ENCODE measurements around the gene PCDH19.
"Not testable (repeated sequence)": the region's sequence is repeated elsewhere in the genome, so short reads cannot be mapped to it uniquely, and the experiment has no call there.

The PCDH19 gene

DNA sequence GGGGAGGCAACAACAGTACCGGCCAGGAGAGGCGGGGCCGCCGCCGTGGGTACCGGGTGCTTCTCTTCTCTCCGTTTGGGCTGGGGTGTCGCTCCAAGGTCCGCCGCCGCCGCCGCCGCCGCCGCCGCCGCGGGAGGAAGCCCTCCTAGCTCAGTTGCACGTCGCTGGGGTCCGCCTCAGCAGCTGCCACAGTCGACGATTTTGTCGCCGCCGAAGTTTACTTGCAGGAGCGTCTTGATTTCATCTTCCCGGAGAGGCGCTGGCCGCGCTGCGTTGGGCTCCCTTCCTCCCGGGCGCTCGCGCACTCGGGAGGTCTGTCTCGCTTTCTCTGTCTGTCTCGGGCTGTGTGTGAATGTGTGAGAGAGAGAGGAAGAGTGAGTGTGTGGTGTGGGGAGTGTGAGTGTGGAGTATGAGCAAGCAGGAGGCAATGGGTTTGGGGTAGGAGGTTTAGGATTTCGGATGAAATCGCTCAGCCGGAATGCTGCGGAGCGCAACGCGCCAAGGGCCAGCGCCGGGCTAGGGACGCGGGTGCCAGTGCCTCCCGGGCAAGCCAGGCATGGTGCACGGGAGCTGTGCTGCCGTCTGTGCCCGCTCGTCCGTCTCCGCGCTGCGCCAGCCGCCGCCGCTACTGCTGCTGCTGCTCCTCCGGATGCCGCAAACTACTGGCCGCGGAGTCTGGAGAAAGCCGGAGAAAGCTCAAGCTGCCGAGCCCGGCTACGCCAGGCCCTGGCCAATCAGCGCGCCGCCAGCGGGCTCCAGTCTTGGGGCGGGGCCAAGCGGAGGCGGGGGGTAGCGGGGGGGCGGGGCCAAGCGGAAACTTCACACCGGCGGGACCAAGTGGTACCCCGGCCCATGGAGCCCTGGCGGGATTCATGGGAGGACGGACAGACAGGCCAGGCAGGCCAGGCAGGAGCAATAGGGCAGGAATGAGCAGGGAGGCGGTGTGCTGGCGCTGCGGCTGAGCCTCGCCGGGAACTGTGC is at the start of gene PCDH19:
TSS of gene PCDH19 (minus strand) at position 664 of the 981 bp plus-strand sequence. CDS start 1,676 bp downstream, outside the sequence.
- DNase-seq (ENCODE audit: low read depth), result peak; percentile 16

- DNase-seq (ENCODE audit: low read depth), result no peak
These were observed 39.9 kb upstream of the PCDH19 start for GRCh38 chrX:100449696-100450608.

- no peak for DNase-seq (ENCODE audit: low read depth)
These were observed 37.8 kb upstream of the PCDH19 start for GRCh38 chrX:100447655-100448397.

- DNase-seq (ENCODE audit: low read depth), result no peak
These were observed 35.5 kb upstream of the PCDH19 start for GRCh38 chrX:100445593-100445992.

GRCh38 chrX:100441321-100441720 is 31.2 kb upstream of the PCDH19 start:
- not testable (repeated sequence) for DNase-seq (ENCODE audit: low read depth)

GRCh38 chrX:100440006-100440405 is 29.9 kb upstream of the PCDH19 start:
- DNase-seq (ENCODE audit: low read depth), result no peak

- no peak for DNase-seq (ENCODE audit: low read depth)
These were observed 25.7 kb upstream of the PCDH19 start for GRCh38 chrX:100435726-100436125.

- no peak for DNase-seq (ENCODE audit: low read depth)
These were observed 13.9 kb upstream of the PCDH19 start for GRCh38 chrX:100424012-100424411.

DNA sequence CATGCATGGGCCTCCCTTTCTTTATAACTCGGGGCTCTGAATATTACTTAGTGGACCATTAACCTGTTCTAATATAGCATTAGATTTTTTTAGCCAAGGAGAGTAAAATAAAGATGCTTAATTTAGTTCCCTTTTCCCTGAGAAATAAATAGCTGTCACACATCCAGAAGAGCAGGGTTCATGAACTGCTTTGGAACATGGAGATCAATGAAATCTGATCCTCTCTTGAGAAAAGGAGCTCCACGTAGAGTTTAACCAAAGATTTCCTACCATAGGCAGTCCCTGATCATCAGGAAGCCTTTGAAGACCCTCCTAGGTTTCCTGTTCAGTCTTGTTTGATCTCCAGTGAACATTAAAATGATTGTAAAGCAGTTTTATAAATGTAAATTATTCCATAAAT is 8.5 kb upstream of the PCDH19 start:
- DNase-seq (ENCODE audit: low read depth), result no peak

DNA sequence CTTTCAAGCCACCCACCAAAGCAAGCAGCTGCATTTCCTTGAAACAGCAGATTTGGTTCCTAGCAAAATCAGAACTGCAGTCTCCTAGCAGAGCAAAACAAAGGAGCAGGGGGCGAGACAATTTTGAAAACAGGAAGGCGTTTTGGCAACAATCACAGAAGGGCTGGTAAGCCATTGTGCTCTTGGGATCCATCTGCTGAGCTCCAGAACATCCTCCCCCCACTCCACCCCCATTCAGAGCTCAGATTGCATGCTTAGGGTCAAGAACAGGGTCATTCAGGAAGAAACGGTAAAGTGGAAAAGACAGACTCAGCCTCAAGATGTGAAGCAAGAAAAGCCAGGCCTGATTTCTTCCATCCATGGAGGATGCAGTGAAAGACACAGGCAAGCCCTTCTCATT is 7.6 kb upstream of the PCDH19 start:
- no peak for DNase-seq (ENCODE audit: low read depth)

DNA sequence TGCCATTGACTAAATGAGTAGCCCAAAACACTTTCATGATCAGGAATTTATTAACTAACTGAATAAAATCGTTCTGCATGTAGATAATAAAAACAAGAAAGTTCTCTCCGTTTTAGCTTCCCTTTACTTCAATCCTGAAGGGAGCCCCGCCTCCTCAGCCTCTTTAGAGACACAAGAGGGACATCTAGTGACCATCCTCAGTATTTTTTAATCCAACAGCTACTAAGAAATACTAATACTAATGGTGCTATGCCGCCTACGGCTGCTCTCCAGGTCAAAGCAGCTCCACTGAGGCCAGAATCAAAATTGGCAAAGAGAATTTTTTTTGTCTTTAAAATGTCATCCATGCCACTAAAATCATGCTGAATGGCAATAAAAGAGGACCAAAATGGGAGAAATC is 3.2 kb upstream of the PCDH19 start:
- DNase-seq (ENCODE audit: low read depth), result no peak

- no peak for DNase-seq (ENCODE audit: low read depth)
These were observed 2.0 kb upstream of the PCDH19 start for GRCh38 chrX:100411802-100412715.

GRCh38 chrX:100410901-100411801 is 1.1 kb upstream of the PCDH19 start:
- DNase-seq (ENCODE audit: low read depth), result no peak

DNA sequence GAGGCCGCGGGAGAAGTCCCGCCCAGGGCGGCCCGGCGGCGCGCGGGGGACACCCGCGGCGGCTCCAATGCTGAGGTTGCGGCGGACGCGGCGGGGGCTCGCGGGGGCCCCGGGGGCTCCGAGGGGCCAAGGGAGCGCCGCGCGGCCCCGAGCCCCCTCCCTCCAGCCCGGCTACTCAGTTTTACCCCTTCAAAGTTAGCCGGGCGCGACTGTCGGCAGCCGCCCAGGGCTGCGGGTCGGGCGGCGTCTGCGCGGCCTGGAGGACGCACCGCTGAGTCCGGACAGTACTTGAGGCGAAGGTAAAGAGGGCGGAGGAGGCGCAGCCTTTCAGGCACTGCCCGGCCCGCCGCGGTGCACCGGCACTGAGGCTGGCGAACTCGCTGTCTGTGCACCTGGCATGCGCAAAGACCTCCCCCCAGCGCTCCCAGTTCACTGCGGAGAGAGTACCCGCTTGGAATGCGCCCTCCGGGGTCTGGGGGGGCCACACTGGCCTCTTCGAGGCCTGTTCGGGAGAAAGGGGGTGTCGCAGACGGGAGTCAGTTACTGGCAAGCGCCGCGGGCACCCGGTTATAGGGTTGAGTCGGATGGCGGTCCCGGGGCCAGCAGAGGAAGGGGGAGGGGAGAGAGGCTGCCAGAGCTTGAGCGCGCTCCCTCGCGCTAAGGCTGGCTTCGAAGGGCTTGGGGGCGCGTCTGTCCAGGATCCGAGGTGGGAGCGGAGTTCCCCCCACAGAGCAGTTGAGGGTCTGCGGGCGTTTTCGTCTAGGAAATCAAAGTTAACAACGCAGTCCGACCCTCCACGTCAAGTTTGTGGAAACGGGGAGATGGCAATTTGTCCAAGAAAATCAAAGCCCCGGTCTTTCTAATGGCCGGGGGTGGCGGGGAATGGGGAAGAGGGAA is 1.1 kb downstream of the PCDH19 start:
- DNase-seq (ENCODE audit: low read depth), result no peak

- DNase-seq (ENCODE audit: low read depth), result no peak
These were observed 2.0 kb downstream of the PCDH19 start for GRCh38 chrX:100407784-100408712.

DNA sequence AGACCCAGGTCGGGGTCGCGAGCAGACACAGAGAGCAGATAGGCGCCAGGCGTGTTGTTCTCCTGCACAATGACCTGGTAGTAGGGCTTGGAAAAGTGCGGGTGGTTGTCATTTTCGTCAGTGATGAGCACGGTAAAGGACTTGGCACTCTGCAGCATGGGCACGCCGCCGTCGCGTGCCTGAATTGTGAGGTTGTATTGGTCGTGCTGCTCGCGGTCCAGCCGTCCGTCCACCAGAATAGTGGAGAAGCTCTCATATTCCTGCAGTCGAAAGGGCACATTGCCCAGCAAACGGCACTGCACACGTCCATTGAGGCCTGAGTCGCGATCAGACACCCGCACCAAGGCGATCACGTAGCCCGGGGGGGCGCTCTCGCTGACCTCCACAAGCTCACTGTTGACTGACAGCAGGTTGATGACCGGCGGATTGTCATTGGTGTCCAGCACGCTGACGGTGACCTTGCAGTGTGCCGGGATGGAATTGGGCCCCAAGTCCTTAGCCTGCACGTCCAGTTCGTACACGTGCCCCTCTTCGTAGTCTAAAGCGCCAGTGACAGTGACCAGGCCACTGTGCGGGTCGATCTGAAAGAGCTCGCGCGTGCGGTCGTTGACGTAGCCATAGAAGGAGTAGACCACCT is 2.8 kb downstream of the PCDH19 start:
- no peak for DNase-seq (ENCODE audit: low read depth)

DNA sequence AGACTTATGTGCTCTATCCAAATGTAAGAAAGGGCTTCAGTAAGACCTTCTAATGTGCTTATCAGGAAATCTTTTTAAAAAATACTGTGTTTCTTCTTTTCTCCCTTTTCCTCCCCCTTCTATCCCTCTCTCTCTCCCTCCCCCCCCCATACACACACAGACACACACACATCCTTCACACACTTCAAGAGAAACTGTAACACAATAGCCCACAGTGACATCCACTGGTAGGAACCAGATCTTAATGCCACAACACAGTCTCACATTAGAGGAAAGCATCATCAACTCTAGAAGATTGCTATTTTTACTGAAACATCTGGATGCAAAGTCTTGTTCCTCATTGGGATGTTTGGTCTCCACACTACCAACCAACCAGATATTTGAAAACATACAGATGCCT is 4.6 kb downstream of the PCDH19 start:
- DNase-seq (ENCODE audit: low read depth), result no peak
